SJSA1 (cell line): Measurements from ENCODE around the gene INSC. TPM values are rescaled to one million over a fixed set of nuclear protein-coding genes. Genes with fewer than 3 reads are reported as not detected.

Experiments used
- DNase-seq, 2 experiments: peaks; one replicate each; pipeline ENCODE4 v3.0.0-alpha.2; 2015 to 2020; ENCODE audit warnings: low spot score in 2 of 2, low read depth in 1 of 2
- H3K27ac ChIP-seq: fragments of 250-450 bp; sonication (Bioruptor Pico); 2 replicates; pipeline ENCODE4 v1.5.1; 2020; ENCODE audit warnings: mild to moderate bottlenecking, moderate library complexity
- H3K27me3 ChIP-seq: fragments of 250-450 bp; sonication (Bioruptor Pico); replicated peaks from 2 replicates; pipeline ENCODE4 v1.5.1; 2020; ENCODE audit warnings: mild to moderate bottlenecking, moderate library complexity
- H3K36me3 ChIP-seq: fragments of 250-450 bp; sonication (Bioruptor Pico); 2 replicates; pipeline ENCODE4 v1.5.1; 2020; ENCODE audit warnings: mild to moderate bottlenecking
- H3K4me1 ChIP-seq: fragments of 250-450 bp; sonication (Bioruptor Pico); replicated peaks from 2 replicates; pipeline ENCODE4 v1.6.1; 2021; ENCODE audit warnings: mild to moderate bottlenecking
- H3K4me3 ChIP-seq: fragments of 250-450 bp; sonication (Bioruptor Pico); 2 replicates; pipeline ENCODE4 v1.5.1; 2020; ENCODE audit warnings: mild to moderate bottlenecking
- H3K9me3 ChIP-seq: fragments of 250-450 bp; sonication (Bioruptor Pico); replicated peaks from 2 replicates; pipeline ENCODE4 v1.5.1; 2020; ENCODE audit warnings: mild to moderate bottlenecking
- total RNA-seq: library from RNA; depleted of rRNA; stranded (reverse); fragments of >200 nt; shearing (Covaris generic); gene quantifications from 2 replicates; pipeline ENCODE4 v1.2.3, GENCODE V29; 2014

INSC gene
- total RNA-seq, 1 experiment from 2014 or later, result 0.26 TPM

DNA sequence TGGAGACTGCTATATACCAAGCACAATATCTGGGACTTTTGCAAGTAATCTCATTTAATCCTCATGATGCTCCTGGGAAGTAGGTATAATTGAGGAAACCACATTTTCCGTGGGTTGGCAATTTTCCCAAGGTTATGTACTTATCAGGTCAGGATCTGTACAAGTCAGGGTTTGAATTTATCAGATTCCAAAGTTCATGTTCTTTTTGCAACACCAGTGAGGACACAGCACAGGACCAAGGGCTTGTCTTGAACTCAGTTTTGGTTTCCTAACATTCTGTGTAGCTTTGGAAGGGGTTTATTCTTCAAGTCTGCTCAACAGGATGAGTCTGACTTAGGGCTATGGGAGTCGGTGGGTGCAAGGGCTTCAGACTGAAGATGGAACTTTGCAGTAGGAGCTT, 30.4 kb downstream of the INSC start:
- Histone ChIP-seq H3K9me3 (no peaks in the 10 kb centered on the region), H3K4me1 (no peaks in the 10 kb centered on the region), H3K27ac (no peak overlapping the region), H3K4me3 (no peak overlapping the region), H3K27me3 (no peaks in the 10 kb centered on the region), H3K36me3 (no peaks in the 10 kb centered on the region)
- no peak for DNase-seq

DNA sequence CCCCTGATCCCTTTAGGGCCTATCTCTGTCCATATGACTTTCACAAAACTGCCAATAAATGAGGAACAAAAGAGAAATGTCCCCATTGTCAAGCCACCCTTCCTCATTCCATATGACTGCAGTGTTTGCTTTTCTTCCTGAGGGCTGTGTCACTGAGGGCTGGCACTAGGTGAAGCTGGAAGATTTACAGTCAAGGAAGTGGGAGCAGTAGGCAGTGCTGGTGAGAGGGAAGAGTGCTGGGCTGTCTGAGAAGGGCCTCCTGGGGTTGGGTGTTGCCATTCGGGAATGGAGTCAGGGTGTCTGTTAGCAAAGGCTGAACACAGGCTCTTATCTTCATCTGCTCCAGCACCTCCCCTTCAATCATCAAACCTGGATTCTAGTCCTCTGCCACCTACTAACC, 30.9 kb downstream of the INSC start:
- H3K4me1 ChIP-seq, result no peaks in the 10 kb centered on the region
- no peak overlapping the region for H3K27ac ChIP-seq
- H3K9me3 ChIP-seq, result no peaks in the 10 kb centered on the region
- H3K36me3 ChIP-seq, result no peaks in the 10 kb centered on the region
- H3K4me3 ChIP-seq, result no peak overlapping the region
- DNase-seq, result no peak
- H3K27me3 ChIP-seq, result no peaks in the 10 kb centered on the region

DNA sequence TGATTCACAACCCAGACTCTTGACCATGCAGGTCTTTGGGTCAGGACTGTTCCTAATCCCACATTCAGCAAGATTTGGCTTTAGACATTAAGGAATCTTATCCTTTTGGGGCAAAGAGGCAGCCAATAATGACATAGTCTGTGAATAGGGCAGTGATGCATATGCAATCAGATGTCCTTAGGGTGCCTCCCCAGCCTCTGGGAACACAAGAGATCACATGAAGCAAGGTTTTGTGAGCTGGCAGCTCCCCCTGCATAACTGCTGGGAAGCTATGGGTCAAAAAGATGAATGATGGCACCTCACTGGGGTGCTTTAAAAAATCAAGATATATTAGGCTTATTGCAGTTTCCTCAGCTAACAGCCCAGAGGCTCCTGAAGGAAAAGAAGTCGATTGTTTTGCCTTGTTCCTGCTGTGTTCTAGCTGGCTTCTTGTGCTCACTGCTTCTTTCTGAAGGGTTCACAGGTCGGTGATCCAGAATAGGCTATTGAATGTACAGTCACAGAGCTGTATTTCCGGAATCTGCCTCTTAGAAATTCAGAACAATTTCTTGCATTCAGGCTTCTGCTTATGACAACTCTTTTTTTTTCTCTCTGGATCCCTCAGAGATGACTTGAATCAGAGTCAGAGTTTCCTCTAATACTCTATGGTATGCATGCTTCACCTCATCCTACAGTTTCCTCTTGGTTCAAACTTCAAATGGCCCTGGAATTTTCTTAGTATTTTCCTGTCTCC, 31.7 kb downstream of the INSC start:
- Histone ChIP-seq H3K4me3 (no peak overlapping the region), H3K36me3 (no peaks in the 10 kb centered on the region), H3K9me3 (no peaks in the 10 kb centered on the region), H3K27me3 (no peaks in the 10 kb centered on the region), H3K27ac (no peak overlapping the region), H3K4me1 (no peaks in the 10 kb centered on the region)
- DNase-seq, result no peak

DNA sequence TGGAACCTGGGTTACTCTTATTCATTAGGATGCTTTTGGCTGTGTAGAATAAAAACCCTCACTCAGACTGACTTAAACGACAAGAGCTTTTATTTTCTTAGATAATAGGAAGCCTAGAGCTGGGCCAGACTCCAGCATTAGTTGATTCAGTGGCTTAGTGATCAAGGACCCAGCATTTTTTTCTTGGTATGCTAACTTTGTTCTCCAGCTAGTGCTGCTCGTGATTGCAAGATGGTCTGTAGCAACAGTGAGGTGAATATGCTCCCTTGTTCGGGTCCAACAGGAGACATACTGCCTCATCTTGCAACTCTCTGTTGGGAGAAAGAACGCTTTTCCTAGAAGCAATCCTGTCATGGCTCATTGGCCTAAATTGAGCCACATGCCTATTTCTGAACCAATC, 33.4 kb downstream of the INSC start:
- Histone ChIP-seq H3K27me3 (no peaks in the 10 kb centered on the region), H3K4me1 (no peaks in the 10 kb centered on the region), H3K36me3 (no peaks in the 10 kb centered on the region), H3K27ac (no peak overlapping the region), H3K4me3 (no peak overlapping the region), H3K9me3 (no peaks in the 10 kb centered on the region)
- no peak for DNase-seq

DNA sequence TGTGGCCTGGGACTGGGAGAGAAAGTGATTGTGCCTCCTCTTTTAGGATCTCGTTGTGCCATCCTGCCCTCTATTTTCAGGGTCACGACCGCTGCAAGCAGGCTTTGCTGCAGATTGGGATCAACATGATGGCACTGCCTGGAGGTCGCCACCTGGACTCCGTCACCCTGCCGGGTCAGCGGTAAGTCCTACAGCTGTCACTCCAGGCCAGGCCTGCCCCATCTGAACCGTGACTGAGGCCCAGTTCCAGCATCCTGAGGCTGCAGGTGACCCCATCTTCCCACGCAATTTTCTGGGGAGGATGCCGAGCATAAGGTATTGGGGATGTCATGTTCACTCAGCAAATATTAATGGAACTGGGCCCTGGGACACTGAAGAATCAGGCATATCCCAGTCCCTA, 34.3 kb downstream of the INSC start:
- H3K4me1 ChIP-seq, result no peaks in the 10 kb centered on the region
- no peaks in the 10 kb centered on the region for H3K9me3 ChIP-seq
- DNase-seq, result no peak
- H3K27ac ChIP-seq, result no peak overlapping the region
- no peak overlapping the region for H3K4me3 ChIP-seq
- H3K36me3 ChIP-seq, result no peaks in the 10 kb centered on the region
- no peaks in the 10 kb centered on the region for H3K27me3 ChIP-seq

DNA sequence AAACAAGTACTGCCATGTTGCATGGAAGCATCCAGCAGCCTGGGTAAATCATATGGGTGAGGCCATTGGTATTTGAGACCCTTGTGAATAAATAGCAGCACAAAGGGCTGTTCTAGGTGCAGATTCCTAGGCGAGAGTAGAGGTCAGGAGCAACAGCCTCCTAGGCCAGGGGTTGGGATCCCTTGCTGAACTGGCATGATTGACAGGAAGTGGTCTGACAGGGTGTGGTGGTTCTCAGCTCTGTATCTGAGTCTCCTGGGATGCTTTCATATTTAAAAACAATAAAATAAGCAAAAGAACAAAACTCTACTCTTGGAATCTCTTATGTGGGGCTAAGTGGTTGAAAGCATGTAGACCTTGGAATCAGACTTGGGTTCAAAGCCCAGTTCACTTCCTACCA, 35.8 kb downstream of the INSC start:
- no peaks in the 10 kb centered on the region for H3K27me3 ChIP-seq
- H3K27ac ChIP-seq, result no peak overlapping the region
- no peaks in the 10 kb centered on the region for H3K9me3 ChIP-seq
- H3K4me3 ChIP-seq, result no peak overlapping the region
- H3K36me3 ChIP-seq, result no peaks in the 10 kb centered on the region
- DNase-seq, result no peak
- no peaks in the 10 kb centered on the region for H3K4me1 ChIP-seq

DNA sequence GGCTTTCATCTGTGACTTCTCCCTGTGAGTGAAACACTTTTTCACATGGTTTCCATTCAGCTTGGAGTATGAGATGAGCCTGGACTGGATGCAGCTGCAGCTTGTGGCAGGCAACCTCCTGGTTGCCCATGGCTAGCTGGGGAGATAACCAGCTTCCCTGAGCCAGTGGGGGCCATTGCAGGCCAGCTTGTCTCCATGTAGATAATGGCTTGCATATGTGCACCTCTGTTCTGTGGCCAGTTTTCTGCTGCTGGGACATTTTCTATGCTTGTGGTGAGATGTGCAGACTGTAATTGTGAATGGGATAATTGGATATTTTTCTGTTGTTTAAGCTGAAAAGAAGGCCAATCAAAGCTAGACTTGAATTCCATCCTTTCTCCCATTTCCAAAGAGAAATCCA, 38.5 kb downstream of the INSC start:
- Histone ChIP-seq H3K9me3 (no peaks in the 10 kb centered on the region), H3K27ac (no peak overlapping the region), H3K4me1 (peaks cover 13% of the 10 kb centered on the region), H3K27me3 (no peaks in the 10 kb centered on the region), H3K4me3 (no peak overlapping the region), H3K36me3 (no peaks in the 10 kb centered on the region)
- no peak for DNase-seq

DNA sequence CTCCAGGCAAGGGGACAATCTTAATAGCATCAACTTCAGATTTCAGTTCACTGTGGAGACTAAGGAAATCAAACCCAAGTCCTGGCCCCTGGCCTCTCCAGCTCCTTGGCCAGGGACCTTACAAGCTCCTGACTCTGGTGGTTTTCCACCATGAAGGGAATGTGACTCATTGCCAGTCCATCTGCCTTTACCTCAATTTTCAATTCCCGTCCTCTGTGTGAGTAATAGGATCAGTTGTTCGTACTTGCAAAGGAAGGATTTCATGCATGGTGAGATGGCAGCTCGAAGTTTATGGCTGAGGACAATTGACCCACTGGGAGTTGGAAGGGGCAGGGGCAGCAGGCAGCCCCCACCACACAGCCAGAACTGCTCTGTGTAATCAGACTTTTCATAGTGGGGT, 42.5 kb downstream of the INSC start:
- no peaks in the 10 kb centered on the region for H3K36me3 ChIP-seq
- no peaks in the 10 kb centered on the region for H3K9me3 ChIP-seq
- H3K4me1 ChIP-seq, result peaks cover 20% of the 10 kb centered on the region
- DNase-seq, result peak in 1 of 2 experiments; percentile 33
- H3K27ac ChIP-seq, result no peak overlapping the region
- H3K27me3 ChIP-seq, result no peaks in the 10 kb centered on the region
- H3K4me3 ChIP-seq, result no peak overlapping the region

DNA sequence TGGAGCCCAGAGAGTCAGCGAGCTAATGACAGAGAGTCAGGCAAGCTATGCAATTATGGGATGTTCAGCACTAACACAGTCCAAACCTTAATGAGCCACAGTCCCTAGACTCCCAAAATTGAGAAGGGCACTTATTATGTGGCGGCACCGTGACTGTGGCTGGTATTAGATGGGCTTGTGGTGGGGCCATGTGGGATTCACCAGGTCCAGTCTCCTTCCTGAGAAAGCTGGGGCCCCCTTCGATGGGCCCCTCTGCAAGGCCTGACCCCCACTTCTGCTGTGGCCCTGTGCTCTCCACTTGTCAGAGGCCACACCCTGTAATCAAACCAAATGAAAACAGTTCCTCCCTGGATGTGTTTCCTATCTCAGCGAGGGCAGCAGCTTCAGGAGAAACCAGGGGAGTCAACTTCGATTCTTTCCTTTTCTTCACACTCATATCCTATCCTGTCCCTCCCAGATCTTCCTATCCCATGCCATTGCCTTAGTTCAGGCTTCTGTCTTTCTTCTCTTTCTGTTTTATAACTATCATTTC, 42.9 kb downstream of the INSC start:
- Histone ChIP-seq H3K4me3 (no peak overlapping the region), H3K27ac (no peak overlapping the region), H3K9me3 (no peaks in the 10 kb centered on the region), H3K4me1 (peaks cover 20% of the 10 kb centered on the region), H3K36me3 (no peaks in the 10 kb centered on the region), H3K27me3 (no peaks in the 10 kb centered on the region)
- no peak for DNase-seq

DNA sequence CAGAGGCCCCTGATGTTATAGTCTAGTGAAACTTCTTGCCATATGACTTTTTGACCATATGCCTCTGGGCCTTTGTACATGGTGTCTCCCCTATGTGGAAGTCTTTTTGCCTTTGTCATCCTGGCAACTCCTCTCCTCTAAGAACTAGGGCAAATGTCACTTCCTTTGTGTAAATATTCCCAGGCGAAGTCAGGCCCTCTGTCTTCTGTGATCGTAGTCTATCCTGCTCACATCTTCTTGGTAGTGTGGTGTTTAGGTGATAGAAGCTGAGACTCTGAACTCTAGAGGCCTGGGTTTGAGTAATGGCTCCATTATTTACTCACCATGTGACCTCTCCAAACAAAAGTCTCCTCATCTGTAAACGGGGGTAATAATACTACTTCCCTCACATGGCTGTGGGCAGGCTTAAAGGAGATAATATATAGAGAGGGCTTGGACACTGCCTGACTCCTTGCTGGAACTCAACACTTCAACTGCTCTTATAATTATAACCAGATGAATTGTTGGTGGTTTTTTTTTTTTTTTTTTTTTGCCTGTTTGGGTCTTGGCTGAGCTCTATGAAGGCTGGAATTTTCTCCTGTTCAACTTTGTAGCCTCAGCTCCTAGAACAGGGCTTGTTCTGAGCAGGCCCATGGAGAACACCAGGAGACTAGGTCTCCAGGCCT, 43.8 kb downstream of the INSC start:
- H3K9me3 ChIP-seq, result no peaks in the 10 kb centered on the region
- peak in 1 of 2 experiments; percentile 19 for DNase-seq
- no peak overlapping the region for H3K27ac ChIP-seq
- H3K4me3 ChIP-seq, result no peak overlapping the region
- H3K36me3 ChIP-seq, result no peaks in the 10 kb centered on the region
- no peaks in the 10 kb centered on the region for H3K27me3 ChIP-seq
- peaks cover 20% of the 10 kb centered on the region for H3K4me1 ChIP-seq

DNA sequence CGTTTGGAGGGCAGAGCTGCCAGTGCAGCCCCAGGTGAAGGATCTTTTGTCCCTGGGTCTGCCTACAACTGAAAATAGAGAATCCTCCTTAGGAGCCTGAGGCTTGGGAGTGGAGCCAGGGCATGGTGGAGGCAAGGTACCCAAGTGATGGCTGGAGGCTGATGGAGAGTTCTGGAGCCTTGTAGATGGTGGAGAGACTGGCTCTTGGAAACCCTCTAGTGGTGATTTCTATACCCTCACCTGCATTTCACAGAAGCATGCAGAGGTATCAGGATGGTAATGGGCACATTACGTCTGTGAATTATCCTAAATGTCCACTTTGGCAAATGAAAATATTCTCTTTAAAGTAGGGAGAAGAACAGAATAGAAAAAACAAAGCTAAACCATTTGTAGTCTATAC, 44.4 kb downstream of the INSC start:
- Histone ChIP-seq H3K4me1 (peaks cover 20% of the 10 kb centered on the region), H3K27me3 (no peaks in the 10 kb centered on the region), H3K27ac (no peak overlapping the region), H3K4me3 (no peak overlapping the region), H3K36me3 (no peaks in the 10 kb centered on the region), H3K9me3 (no peaks in the 10 kb centered on the region)
- no peak for DNase-seq

DNA sequence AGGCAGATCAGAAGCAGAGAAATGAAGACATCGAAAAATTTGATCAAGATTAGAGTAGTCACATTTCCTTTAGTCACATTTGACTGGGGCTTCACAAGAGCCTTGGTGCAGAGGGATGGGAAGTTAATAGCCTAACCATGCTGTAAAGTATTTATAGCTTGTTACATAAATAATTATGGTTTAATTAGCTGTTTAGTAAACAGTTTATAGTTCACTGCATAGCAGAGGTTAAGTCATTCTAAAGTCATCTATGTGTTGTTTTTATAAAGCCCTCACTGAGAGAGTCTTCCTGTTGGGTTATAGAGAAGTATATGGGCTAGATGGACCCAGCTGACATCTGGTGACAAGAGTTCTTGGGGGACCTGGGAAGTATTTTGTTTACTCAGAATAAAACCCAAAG, 47.1 kb downstream of the INSC start:
- H3K27me3 ChIP-seq, result no peaks in the 10 kb centered on the region
- H3K4me1 ChIP-seq, result peaks cover 20% of the 10 kb centered on the region
- no peak overlapping the region for H3K4me3 ChIP-seq
- H3K36me3 ChIP-seq, result no peaks in the 10 kb centered on the region
- H3K27ac ChIP-seq, result no peak overlapping the region
- no peaks in the 10 kb centered on the region for H3K9me3 ChIP-seq
- no peak for DNase-seq

DNA sequence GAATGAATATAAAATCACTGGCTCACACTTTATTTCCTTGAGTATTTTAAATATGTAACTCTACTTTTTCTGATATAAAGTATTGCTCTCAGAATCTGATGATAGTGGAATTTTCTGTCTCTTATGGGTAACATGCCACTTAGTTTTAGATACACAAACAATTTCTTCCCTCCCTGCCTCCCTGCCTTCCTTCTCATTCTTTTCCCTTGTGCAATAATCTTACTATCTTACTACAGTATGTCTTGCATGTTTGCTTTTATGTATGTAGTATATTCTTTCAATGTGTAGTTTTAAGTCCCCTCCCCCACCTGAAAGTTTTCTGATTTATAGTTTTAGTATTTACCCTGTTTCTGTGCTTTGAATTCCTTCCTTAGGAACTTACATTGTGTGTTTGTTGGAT, 48.4 kb downstream of the INSC start:
- no peak overlapping the region for H3K27ac ChIP-seq
- H3K9me3 ChIP-seq, result no peaks in the 10 kb centered on the region
- DNase-seq, result no peak
- H3K36me3 ChIP-seq, result no peaks in the 10 kb centered on the region
- H3K4me3 ChIP-seq, result no peak overlapping the region
- no peaks in the 10 kb centered on the region for H3K27me3 ChIP-seq
- peaks cover 8% of the 10 kb centered on the region for H3K4me1 ChIP-seq

DNA sequence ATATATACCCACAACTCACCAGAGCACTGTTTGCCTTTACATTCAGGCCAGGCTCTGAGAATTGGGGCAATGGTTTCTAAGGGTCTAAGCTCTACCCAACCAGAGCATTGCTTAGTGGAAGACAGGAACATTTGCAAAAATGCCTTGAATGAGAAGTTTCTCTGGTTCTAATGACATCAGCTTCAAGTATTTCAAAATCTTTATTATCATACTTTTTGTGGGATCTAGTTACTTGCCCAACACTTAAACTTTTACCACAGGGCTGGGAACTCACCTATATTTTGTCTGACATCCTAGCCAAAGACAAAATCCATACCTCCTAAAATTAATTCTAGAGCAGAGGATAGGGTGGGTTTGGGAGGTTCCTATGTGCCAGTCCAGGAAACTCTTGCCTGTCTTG, 51.5 kb downstream of the INSC start:
- H3K27me3 ChIP-seq, result no peaks in the 10 kb centered on the region
- no peaks in the 10 kb centered on the region for H3K9me3 ChIP-seq
- 0 out of 2 replicates have a peak, but pooled peaks cover 3% of the 10 kb centered on the region for H3K4me1 ChIP-seq
- no peak overlapping the region for H3K27ac ChIP-seq
- H3K4me3 ChIP-seq, result no peak overlapping the region
- H3K36me3 ChIP-seq, result no peaks in the 10 kb centered on the region
- DNase-seq, result no peak
